Trophoblast cell (in vitro differentiated cells and primary cell): ENCODE results near the gene PML.
"Not testable (repeated sequence)": the region's sequence is repeated elsewhere in the genome, so short reads cannot be mapped to it uniquely, and the experiment has no call there.

Source experiments
- DNase-seq, 2 donors: peaks; one replicate each; pipeline ENCODE4 v3.0.0-alpha.2; 2016
- H2AFZ ChIP-seq: 2 replicates; pipeline ENCODE4 v1.6.1; 2013; ENCODE audit warnings: low read length, moderate library complexity, mild to moderate bottlenecking; ENCODE audit not compliant: insufficient read depth, poor library complexity
- H2AK5ac ChIP-seq: 2 replicates; pipeline ENCODE4 v1.6.1; 2013; ENCODE audit warnings: mild to moderate bottlenecking, low read length
- H2BK120ac ChIP-seq: 2 replicates; pipeline ENCODE4 v1.6.1; 2013; ENCODE audit warnings: low read length, mild to moderate bottlenecking, moderate library complexity; ENCODE audit not compliant: insufficient read depth, poor library complexity
- H2BK12ac ChIP-seq: 2 replicates; pipeline ENCODE4 v1.6.1; 2013; ENCODE audit warnings: mild to moderate bottlenecking, low read length, moderate library complexity
- H2BK5ac ChIP-seq: 2 replicates; pipeline ENCODE4 v1.6.1; 2013; ENCODE audit warnings: low read length, low read depth, moderate library complexity, mild to moderate bottlenecking; ENCODE audit not compliant: poor library complexity
- H3K14ac ChIP-seq: 2 replicates; pipeline ENCODE4 v1.6.1; 2013; ENCODE audit warnings: mild to moderate bottlenecking, low read length
- H3K18ac ChIP-seq: 2 replicates; pipeline ENCODE4 v1.6.1; 2013; ENCODE audit warnings: mild to moderate bottlenecking, low read length
- H3K23ac ChIP-seq: 2 replicates; pipeline ENCODE4 v1.6.1; 2013; ENCODE audit warnings: low read length
- H3K27ac ChIP-seq: 2 replicates; pipeline ENCODE4 v1.5.1; 2013; ENCODE audit warnings: low read depth, mild to moderate bottlenecking, inconsistent platforms, low read length, moderate library complexity
- H3K27me3 ChIP-seq: 2 replicates; pipeline ENCODE4 v1.6.1; 2013; ENCODE audit warnings: inconsistent platforms, mild to moderate bottlenecking, low read length, moderate library complexity; ENCODE audit not compliant: insufficient read depth
- H3K36me3 ChIP-seq, 2 experiments: 1 replicate in 1 of 2; 2 replicates in 1 of 2; pipeline ENCODE4 v1.6.1; 2013; ENCODE audit warnings: low read length in 2 of 2, mild to moderate bottlenecking in 2 of 2, moderate library complexity in 1 of 2; ENCODE audit not compliant: insufficient read depth in 2 of 2, control insufficient read depth in 1 of 2
- H3K4ac ChIP-seq: 2 replicates; pipeline ENCODE4 v1.6.1; 2013; ENCODE audit warnings: low read depth, mild to moderate bottlenecking, low read length, moderate library complexity
- H3K4me1 ChIP-seq, 2 experiments: 1 replicate in 1 of 2; 2 replicates in 1 of 2; pipeline ENCODE4 v1.6.1; 2013; ENCODE audit warnings: low read length in 2 of 2, mild to moderate bottlenecking in 2 of 2, moderate library complexity in 1 of 2; ENCODE audit not compliant: insufficient read depth in 2 of 2, control insufficient read depth in 1 of 2
- H3K4me2 ChIP-seq: 2 replicates; pipeline ENCODE4 v1.6.1; 2013; ENCODE audit warnings: inconsistent platforms, mild to moderate bottlenecking, low read length, moderate library complexity
- H3K4me3 ChIP-seq: 2 replicates; pipeline ENCODE4 v1.5.1; 2013; ENCODE audit warnings: mild to moderate bottlenecking, low read depth, low read length, inconsistent platforms
- H3K79me1 ChIP-seq: one replicate; pipeline ENCODE4 v1.6.1; 2013; ENCODE audit warnings: low read length
- H3K79me2 ChIP-seq: 2 replicates; pipeline ENCODE4 v1.6.1; 2013; ENCODE audit warnings: low read length, mild to moderate bottlenecking; ENCODE audit not compliant: control insufficient read depth, insufficient read depth, poor library complexity
- H3K9ac ChIP-seq: 2 replicates; pipeline ENCODE4 v1.6.1; 2013; ENCODE audit warnings: mild to moderate bottlenecking, low read length
- H3K9me3 ChIP-seq: 2 replicates; pipeline ENCODE4 v1.6.1; 2013; ENCODE audit warnings: low read depth, mild to moderate bottlenecking, control low read depth, inconsistent platforms, low read length; ENCODE audit not compliant: insufficient read depth
- H4K12ac ChIP-seq: 2 replicates; pipeline ENCODE4 v1.6.1; 2013; ENCODE audit warnings: low read depth, mild to moderate bottlenecking, low read length, moderate library complexity
- H4K8ac ChIP-seq: 2 replicates; pipeline ENCODE4 v1.6.1; 2013; ENCODE audit warnings: low read depth, mild to moderate bottlenecking, low read length, moderate library complexity
- H4K91ac ChIP-seq: one replicate; pipeline ENCODE4 v1.6.1; 2013; ENCODE audit warnings: low read depth, mild to moderate bottlenecking, low read length, moderate library complexity
- WGBS: extraction: QIAGEN DNeasy Blood & Tissue Kit; methylation state at CpG from one replicate; pipeline ENCODE4 v1.1.7; 2013; ENCODE audit warnings: missing lambda C conversion rate; ENCODE audit not compliant: insufficient read length, insufficient coverage; ENCODE audit errors: extremely low coverage; 5-methylcytosine and 5-hydroxymethylcytosine counted together

The PML gene

DNA sequence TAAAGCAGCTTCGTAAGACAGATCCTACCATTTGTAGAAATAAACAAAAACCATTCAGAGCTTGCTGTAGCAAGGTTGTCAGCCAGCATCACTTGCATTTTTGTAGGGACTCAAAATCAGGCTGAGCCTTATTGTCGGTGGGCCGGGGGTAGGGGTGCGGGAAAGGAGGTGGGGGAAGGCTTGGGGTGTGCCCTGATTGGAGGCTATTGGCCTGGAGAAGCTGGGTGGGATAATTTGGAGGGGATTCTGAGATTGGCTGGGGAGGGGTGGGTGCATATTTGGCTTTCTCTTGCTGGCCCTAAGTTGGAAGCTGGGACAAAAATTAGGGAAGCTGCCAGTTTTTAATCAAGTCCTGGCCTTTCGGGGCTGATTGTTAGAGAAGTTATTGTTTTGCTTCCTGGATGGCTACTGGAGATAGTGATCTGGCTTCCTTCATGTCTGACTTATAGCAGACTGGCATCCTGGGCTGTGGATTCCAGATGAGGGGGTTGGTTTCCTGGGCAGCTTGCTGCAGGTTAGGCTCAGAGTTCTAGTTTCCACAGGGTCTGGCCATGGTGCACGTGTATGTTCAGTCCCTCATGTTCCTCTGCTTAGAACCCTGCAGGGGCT lies 25.3 kb upstream of the PML start:
- Histone ChIP-seq H3K79me2 (no peaks in the 10 kb centered on the region), H3K9ac (no peak overlapping the region), H3K27me3 (no peaks in the 10 kb centered on the region), H2BK12ac (no peak overlapping the region), H3K4me1 (peaks cover 3 to 12% of the 10 kb centered on the region in 2 experiments), H3K14ac (no peak overlapping the region), H2BK5ac (no peak overlapping the region), H2BK120ac (no peak overlapping the region), H2AFZ (no peak overlapping the region), H3K9me3 (no peaks in the 10 kb centered on the region), H4K91ac (peak overlapping the region; percentile 16), H3K27ac (no peak overlapping the region), H3K79me1 (no peaks in the 10 kb centered on the region), H3K4me2 (no peak overlapping the region), H3K36me3 (no peaks in the 10 kb centered on the region), H2AK5ac (no peak overlapping the region), H3K23ac (no peak overlapping the region), H4K12ac (no peak overlapping the region), H4K8ac (no peak overlapping the region), H3K4me3 (no peak overlapping the region), H3K18ac (no peak overlapping the region), H3K4ac (no peak overlapping the region)
- no peak for DNase-seq
- WGBS = no CpG with 5 or more reads among the region's 6 CpGs

DNA sequence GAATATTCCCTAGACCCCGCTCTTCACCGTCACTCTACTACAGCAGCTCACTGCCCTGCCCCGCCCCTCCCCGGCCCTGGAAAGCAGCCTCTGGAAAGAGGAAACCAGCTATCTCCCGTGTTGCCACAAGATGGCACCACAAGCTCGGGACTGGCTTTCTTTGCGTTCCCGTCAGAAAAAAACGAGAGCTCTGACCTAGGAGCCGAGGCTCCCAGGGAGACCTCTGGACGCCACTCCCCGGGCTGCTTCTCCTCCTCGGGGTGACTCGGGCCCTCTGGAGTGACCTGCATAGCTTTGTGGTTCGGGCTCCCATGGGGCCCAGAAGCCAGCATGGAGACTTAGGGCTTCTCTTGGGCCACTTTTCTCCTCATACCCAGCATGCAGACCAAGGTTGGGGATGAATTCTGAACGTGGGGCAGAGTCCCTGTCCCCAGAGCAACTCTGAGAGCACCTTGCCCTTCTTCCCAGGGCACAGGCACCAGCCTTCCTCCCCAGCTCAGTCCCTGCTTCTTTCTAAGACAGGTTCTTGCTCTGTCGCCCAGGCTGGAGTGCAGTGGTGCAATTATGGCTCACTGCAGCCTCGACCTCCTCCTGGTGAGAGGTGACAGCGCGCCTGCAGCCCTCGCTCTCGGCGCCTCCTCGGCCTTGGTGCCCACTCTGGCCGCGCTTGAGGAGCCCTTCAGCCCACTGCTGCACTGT lies 21.4 kb upstream of the PML start:
- no peak overlapping the region for H2BK5ac ChIP-seq
- H2AK5ac ChIP-seq = no peak overlapping the region
- no peak overlapping the region for H3K23ac ChIP-seq
- no peak overlapping the region for H2BK12ac ChIP-seq
- H3K79me1 ChIP-seq = no peaks in the 10 kb centered on the region
- H2BK120ac ChIP-seq = no peak overlapping the region
- no CpG with 5 or more reads among the region's 26 CpGs for WGBS
- H3K4me3 ChIP-seq = no peak overlapping the region
- no peaks in the 10 kb centered on the region for H3K79me2 ChIP-seq
- H2AFZ ChIP-seq = peak overlapping the region; percentile 84
- H3K4ac ChIP-seq = no peak overlapping the region
- H3K36me3 ChIP-seq = no peaks in the 10 kb centered on the region
- H3K14ac ChIP-seq = peak overlapping the region; percentile 49
- H3K27me3 ChIP-seq = no peaks in the 10 kb centered on the region
- peaks cover 0 to 6% of the 10 kb centered on the region in 2 experiments for H3K4me1 ChIP-seq
- peak overlapping the region; percentile 11 for H3K9ac ChIP-seq
- H3K9me3 ChIP-seq = no peaks in the 10 kb centered on the region
- H3K27ac ChIP-seq = no peak overlapping the region
- H4K8ac ChIP-seq = peak overlapping the region; percentile 71
- peak overlapping the region; percentile 26 for H4K12ac ChIP-seq
- H3K18ac ChIP-seq = peak overlapping the region; percentile 64
- no peak overlapping the region for H4K91ac ChIP-seq
- DNase-seq = peak; percentile 74 to 93
- peak overlapping the region; percentile 46 for H3K4me2 ChIP-seq

DNA sequence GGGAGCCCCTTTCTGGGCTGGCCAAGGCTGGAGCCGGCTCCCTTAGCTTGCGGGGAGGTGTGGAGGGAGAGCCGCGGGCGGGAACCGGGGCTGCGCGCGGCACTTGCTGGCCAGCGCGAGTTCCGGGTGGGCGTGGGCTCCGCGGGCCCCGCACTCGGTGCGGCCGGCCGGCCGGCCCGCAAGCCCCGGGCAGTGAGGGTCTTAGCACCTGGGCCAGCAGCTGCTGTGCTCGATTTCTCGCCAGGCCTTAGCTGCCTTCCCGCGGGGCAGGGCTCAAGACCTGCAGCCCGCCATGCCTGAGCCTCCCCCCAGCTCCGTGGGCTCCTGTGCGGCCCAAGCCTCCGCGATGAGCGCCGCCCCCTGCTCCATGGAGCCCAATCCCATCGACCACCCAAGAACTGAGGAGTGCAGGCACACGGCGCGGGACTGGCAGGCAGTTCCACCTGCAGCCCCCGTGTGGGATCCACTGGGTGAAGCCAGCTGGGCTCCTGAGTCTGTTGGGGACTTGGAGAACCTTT lies 20.8 kb upstream of the PML start:
- H2BK12ac ChIP-seq, H4K91ac ChIP-seq, H4K12ac ChIP-seq, H3K27me3 ChIP-seq, H3K36me3 ChIP-seq, H3K79me1 ChIP-seq, H3K4me2 ChIP-seq, H3K9ac ChIP-seq, H3K18ac ChIP-seq, H3K4me1 ChIP-seq, DNase-seq, H3K4ac ChIP-seq, H2BK120ac ChIP-seq, H2AFZ ChIP-seq, H4K8ac ChIP-seq, H3K79me2 ChIP-seq, H3K27ac ChIP-seq, H3K23ac ChIP-seq, H2AK5ac ChIP-seq, H3K14ac ChIP-seq, H3K9me3 ChIP-seq, H3K4me3 ChIP-seq, H2BK5ac ChIP-seq: not testable (repeated sequence)
- no CpG with 5 or more reads among the region's 39 CpGs for WGBS

DNA sequence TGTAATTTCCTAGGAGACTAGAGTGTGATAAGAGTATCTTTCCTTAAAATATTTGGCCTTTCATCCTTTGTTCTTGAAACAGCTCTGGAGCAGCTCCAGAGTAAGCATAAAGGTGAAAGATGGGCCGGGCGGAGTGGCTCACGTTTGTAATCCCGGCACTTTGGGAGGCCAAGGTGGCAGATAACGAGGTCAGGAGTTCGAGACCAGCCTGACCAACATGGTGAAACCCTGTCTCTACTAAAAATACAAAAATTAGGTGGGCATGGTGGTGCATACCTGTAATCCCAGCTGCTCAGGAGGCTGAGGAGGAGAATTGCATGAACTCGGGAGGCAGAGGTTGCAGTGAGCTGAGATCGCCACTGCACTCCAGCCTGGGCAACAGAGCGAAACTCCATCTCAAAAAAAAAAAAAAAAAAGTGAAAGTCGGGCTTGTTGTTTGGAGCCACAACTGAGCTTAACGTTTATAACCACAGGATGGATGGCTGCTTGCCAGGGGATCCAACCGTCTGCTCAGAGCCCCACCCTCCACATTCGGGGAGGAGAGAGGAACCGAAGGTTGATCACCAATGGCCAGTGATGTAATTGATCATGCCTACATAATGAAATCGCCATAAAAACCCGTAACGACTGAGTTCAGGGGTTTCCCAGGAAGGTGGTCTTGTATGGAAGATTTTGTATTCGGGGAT lies 18.9 kb upstream of the PML start:
- H3K23ac ChIP-seq, H3K9ac ChIP-seq, H3K4me2 ChIP-seq, H3K79me2 ChIP-seq, H2AK5ac ChIP-seq, H3K4me1 ChIP-seq, H3K4ac ChIP-seq, H3K79me1 ChIP-seq, H3K4me3 ChIP-seq, H4K8ac ChIP-seq, H3K9me3 ChIP-seq, H2AFZ ChIP-seq, H4K91ac ChIP-seq, DNase-seq, H4K12ac ChIP-seq, H3K36me3 ChIP-seq, H2BK120ac ChIP-seq, H3K14ac ChIP-seq, H3K27ac ChIP-seq, H2BK12ac ChIP-seq, H3K18ac ChIP-seq, H3K27me3 ChIP-seq, H2BK5ac ChIP-seq: not testable (repeated sequence)
- no CpG with 5 or more reads among the region's 18 CpGs for WGBS
